ENCODE measurements around the gene ARF1. TPM values are rescaled to one million over a fixed set of nuclear protein-coding genes. Genes with fewer than 3 reads are reported as not detected.

Gene ARF1
- total RNA-seq, 1 donor from 2014 or later = 213 TPM

- DNase-seq = no peak
- intact Hi-C loops (cut with micrococcal nuclease) = no loop called here
- TF ChIP-seq CTCF (IDR thresholded peaks at IDR 0.05) = no peak
- ChIA-PET CTCF (no interaction called here), POLR2A (no interaction called here)
- H3K9me3 Mint-ChIP-seq = no peaks in the 10 kb centered on the region
- H3K4me3 Mint-ChIP-seq = no peak overlapping the region
- H3K27me3 Mint-ChIP-seq = no peaks in the 10 kb centered on the region
- no peaks in the 10 kb centered on the region for H3K36me3 Mint-ChIP-seq (ENCODE audit: low read depth)
- H3K4me1 Mint-ChIP-seq = no peaks in the 10 kb centered on the region
- no peak for ATAC-seq (ENCODE audit: low read depth)
- H3K27ac Mint-ChIP-seq = no peak overlapping the region
These were observed 10.5 kb upstream of the ARF1 start for GRCh38 chr1:228071839-228072657.

- H3K4me3 Mint-ChIP-seq = no peak overlapping the region
- H3K36me3 Mint-ChIP-seq (ENCODE audit: low read depth) = no peaks in the 10 kb centered on the region
- no peaks in the 10 kb centered on the region for H3K4me1 Mint-ChIP-seq
- H3K9me3 Mint-ChIP-seq = no peaks in the 10 kb centered on the region
- ChIA-PET POLR2A (no interaction called here), CTCF (no interaction called here)
- ATAC-seq (ENCODE audit: low read depth) (no peak), DNase-seq (no peak)
- H3K27me3 Mint-ChIP-seq = no peaks in the 10 kb centered on the region
- H3K27ac Mint-ChIP-seq = no peak overlapping the region
- intact Hi-C loops (cut with micrococcal nuclease) = no loop called here
- TF ChIP-seq CTCF (IDR thresholded peaks at IDR 0.05) = no peak
These were observed 9.9 kb upstream of the ARF1 start for GRCh38 chr1:228072658-228073043.

GRCh38 chr1:228073061-228073856, 9.2 kb upstream of the ARF1 start:
- CTCF ChIA-PET = no interaction called here
- POLR2A ChIA-PET = interaction anchor here (0.7 kb wide), 1 partner anchor 74 kb away, joined by 8 read pairs; no protein-coding TSS in a partner anchor
- ATAC-seq (ENCODE audit: low read depth) (no peak), DNase-seq (no peak)
- no peak overlapping the region for H3K27ac Mint-ChIP-seq
- no peak overlapping the region for H3K4me3 Mint-ChIP-seq
- TF ChIP-seq CTCF (IDR thresholded peaks at IDR 0.05) = no peak
- intact Hi-C loops (cut with micrococcal nuclease) = no loop called here
- H3K36me3 Mint-ChIP-seq (ENCODE audit: low read depth) = no peaks in the 10 kb centered on the region
- H3K4me1 Mint-ChIP-seq = no peaks in the 10 kb centered on the region
- H3K27me3 Mint-ChIP-seq = no peaks in the 10 kb centered on the region
- no peaks in the 10 kb centered on the region for H3K9me3 Mint-ChIP-seq

- Mint-ChIP-seq H3K9me3 (no peaks in the 10 kb centered on the region), H3K27me3 (no peaks in the 10 kb centered on the region), H3K36me3 (ENCODE audit: low read depth) (no peaks in the 10 kb centered on the region), H3K4me3 (no peak overlapping the region), H3K4me1 (no peaks in the 10 kb centered on the region), H3K27ac (no peak overlapping the region)
- POLR2A ChIA-PET = interaction anchor here (0.7 kb wide), 1 partner anchor 75 kb away, joined by 8 read pairs; no protein-coding TSS in a partner anchor
- no peak for TF ChIP-seq CTCF (IDR thresholded peaks at IDR 0.05)
- CTCF ChIA-PET = no interaction called here
- DNase-seq = no peak
- ATAC-seq (ENCODE audit: low read depth) = no peak
- intact Hi-C loops (cut with micrococcal nuclease) = no loop called here
These were observed 8.5 kb upstream of the ARF1 start for GRCh38 chr1:228073857-228074545.

Data from activated B cell treated with CpG ODN at 0.5 μM for 24 hours (primary cell).